Uterus (tissue), 2 donors: ENCODE data around the gene ARGLU1.

Experiments
- POLR2A ChIP-seq, 2 donors: fragments of 450-650 bp; IDR thresholded peaks; one replicate each; pipeline ENCODE4 v1.6.1; 2016; ENCODE audit warnings: antibody characterized with exemption in 2 of 2, mild to moderate bottlenecking in 1 of 2, moderate library complexity in 1 of 2
- TF ChIP-seq, protein P1 (sequence below), 4 experiments: fragments of 200-600 bp in 2 of 4; fragments of 450-650 bp in 2 of 4; sonication (generic) in 2 of 4; IDR thresholded peaks; one replicate each; pipeline ENCODE4 v1.5.1; 2016 to 2019; ENCODE audit warnings: antibody characterized with exemption in 4 of 4, mild to moderate bottlenecking in 2 of 4, moderate library complexity in 1 of 4

DNA sequence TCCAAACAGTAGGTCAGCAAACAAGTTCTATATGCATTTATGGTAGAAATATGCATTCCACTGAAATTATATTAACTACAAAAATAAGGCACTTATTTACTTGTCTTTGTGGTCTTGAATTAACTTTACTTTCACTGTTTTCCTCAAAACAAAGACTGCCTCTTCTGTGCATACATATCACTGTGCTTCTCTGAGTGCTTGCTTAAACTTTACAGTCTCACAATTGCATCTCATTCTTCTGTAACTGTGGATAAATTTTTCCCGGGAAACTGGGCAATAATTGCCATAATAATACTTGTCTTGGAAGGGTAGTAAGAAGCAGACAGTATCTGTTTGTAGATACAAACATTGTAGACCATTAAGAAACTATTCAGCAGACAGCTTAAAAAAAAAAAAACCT, 70.9 kb downstream of the ARGLU1 start:
- TF ChIP-seq POLR2A (IDR thresholded peaks at IDR 0.05), result no peak
- TF ChIP-seq, protein P1, sequence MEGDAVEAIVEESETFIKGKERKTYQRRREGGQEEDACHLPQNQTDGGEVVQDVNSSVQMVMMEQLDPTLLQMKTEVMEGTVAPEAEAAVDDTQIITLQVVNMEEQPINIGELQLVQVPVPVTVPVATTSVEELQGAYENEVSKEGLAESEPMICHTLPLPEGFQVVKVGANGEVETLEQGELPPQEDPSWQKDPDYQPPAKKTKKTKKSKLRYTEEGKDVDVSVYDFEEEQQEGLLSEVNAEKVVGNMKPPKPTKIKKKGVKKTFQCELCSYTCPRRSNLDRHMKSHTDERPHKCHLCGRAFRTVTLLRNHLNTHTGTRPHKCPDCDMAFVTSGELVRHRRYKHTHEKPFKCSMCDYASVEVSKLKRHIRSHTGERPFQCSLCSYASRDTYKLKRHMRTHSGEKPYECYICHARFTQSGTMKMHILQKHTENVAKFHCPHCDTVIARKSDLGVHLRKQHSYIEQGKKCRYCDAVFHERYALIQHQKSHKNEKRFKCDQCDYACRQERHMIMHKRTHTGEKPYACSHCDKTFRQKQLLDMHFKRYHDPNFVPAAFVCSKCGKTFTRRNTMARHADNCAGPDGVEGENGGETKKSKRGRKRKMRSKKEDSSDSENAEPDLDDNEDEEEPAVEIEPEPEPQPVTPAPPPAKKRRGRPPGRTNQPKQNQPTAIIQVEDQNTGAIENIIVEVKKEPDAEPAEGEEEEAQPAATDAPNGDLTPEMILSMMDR (IDR thresholded peaks at IDR 0.05), result no peak
